HS-27A (cell line): Measurements from ENCODE around the gene PRPF38A.

Experiments used
- DNase-seq: peaks from one replicate; pipeline ENCODE4 v3.0.0-alpha.2; 2012; ENCODE audit warnings: low read depth, missing footprints

PRPF38A gene

DNA sequence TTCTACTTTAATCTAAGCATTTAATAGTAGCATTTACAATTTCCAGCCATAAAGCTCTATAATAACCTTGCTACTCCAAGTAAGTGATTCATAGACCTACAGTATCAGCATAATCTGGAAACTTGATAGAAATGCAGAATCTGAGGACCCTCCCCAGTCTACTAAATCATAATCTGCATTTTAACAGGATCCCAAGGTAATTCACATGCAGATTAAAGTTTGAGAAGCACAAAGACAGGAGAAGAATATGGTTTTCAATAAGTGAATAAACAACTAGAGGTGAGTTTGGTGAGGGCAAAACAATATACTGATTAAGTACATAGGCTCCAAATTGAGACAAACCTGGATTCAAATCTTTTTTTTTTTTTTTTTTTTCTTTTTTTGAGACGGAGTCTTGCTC, 57.4 kb downstream of the PRPF38A start:
- DNase-seq: no peak

DNA sequence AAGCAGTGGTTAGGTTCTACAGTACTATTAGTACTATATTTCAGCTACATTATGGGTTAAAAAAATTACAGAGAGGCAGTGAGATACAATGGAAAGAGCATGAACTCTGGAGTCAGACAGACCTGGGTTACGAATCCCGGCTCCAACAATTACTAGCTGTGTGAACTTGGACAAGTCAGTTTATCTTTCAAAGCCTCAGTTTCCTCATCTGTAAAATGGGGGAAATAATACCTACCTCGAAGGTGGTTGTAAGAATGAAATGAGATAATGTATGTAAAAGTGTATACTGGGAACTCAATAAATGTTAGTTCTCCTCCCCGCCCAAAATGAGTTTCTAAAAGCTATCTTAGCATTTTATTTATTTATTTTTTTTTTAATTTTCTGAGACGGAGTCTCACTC, 59.5 kb downstream of the PRPF38A start:
- DNase-seq: no peak

DNA sequence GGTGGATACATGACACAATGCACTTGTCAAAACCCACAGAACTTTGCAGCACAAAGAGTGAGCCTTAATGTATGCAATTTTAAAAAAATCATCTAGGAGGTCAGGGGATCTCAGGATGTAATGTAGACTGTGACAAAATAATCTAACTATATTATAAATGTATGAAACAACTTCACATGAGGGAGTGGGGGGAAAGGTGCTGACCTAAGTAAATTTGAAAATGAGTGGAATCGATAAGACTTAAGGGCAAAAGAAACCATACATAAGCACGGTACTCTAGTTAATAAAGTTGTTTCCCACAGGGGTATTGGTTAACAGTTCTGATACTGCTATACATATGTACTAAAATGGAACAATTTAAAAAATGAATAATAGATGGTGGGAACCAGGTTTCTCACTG, 64.7 kb downstream of the PRPF38A start:
- DNase-seq: no peak
